ENCODE data around the gene A2M. TPM values are rescaled to one million over a fixed set of nuclear protein-coding genes. Genes with fewer than 3 reads are reported as not detected.

The A2M gene
- total RNA-seq, 4 donors from 2014 or later, result 77.1 to 135 (median 126) TPM

DNA sequence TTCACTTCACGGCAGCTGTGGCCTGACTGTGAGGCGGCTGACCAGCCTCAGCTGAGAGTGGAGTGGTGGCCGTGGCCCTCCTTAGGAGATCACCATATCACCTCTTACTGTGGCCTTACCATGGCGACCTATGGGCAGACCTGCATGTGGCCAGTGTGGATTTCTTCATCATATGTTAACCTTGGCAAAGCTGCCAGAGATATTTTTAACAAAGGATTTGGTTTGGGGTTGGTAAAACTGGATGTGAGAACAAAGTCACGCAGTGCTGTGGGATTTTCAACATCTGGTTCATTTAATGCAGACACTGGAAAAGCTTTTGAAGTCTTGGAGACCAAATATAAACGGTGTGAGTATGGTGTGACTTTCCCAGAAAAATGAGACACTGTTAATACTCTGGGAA, 79.5 kb downstream of the A2M start:
- Histone ChIP-seq H3K4me1 (no peaks in the 10 kb centered on the region), H3K9me3 (no peaks in the 10 kb centered on the region), H3K27me3 (no peaks in the 10 kb centered on the region), H3K27ac (no peak overlapping the region), H3K4me3 (no peak overlapping the region), H3K36me3 (no peaks in the 10 kb centered on the region)
- ATAC-seq (no peak), DNase-seq (no peak)
- TF ChIP-seq CTCF (IDR thresholded peaks at IDR 0.05 in 4 of 5, conservative IDR thresholded peaks at IDR 0.05 in 1 of 5) (no peak), POLR2A (IDR thresholded peaks at IDR 0.05) (no peak)
- in situ Hi-C loops (cut with MboI; ENCODE audit: low sequenced_read_pairs in 4 of 4) (loop anchor here in 2 of 4 donors (25.0 kb wide), 1 partner anchor 349 kb away; the partner anchor contains the start of gene RIMKLB (in 2 of the 2)), intact Hi-C loops (cut with DNase I; ENCODE audit: low total_unique reads) (loop anchor here (5.0 kb wide), 1 partner anchor 354 kb away; no protein-coding TSS in a partner anchor)

GRCh38 chr12:9034095-9034494, 81.6 kb downstream of the A2M start:
- intact Hi-C loops (cut with DNase I; ENCODE audit: low total_unique reads) (no loop called here), in situ Hi-C loops (cut with MboI; ENCODE audit: low sequenced_read_pairs in 4 of 4) (loop anchor here in 2 of 4 donors (25.0 kb wide), 1 partner anchor 347 kb away; the partner anchor contains the start of gene RIMKLB (in 2 of the 2))
- DNase-seq (no peak), ATAC-seq (no peak)
- Histone ChIP-seq H3K9me3 (no peaks in the 10 kb centered on the region), H3K4me3 (no peak overlapping the region), H3K27ac (no peak overlapping the region), H3K4me1 (no peaks in the 10 kb centered on the region), H3K27me3 (no peaks in the 10 kb centered on the region), H3K36me3 (no peaks in the 10 kb centered on the region)
- TF ChIP-seq CTCF (IDR thresholded peaks at IDR 0.05 in 4 of 5, conservative IDR thresholded peaks at IDR 0.05 in 1 of 5) (no peak), POLR2A (IDR thresholded peaks at IDR 0.05) (no peak)

DNA sequence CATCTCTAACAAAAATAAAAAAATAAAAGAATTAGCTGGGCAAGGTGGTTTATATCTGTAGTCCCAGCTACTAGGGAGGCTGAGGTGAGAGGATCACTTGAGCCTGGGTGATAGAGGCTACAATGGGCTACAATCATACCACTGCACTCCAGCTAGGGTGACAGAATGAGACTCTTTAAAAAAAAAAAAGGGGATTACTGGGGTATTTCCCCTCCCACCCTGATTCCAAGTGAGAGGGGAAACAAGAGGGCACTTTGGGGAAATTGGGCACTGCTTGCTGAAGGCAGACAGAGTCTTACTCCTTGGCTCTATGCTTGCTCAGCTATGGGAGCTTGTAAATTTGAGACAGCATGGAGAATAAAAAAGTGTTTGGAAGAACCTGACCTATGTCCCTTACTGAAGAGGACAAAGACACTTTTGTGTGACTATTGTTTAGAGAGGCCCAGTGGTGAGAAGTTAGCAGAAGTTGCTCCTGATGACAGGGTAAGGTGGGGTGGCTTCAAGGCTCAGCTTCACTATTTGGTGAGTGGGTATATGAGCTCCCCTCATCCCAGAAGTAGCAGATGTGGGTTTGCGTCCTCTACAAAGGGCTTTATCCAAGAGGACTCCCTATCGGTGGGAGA, 82.3 kb downstream of the A2M start:
- Histone ChIP-seq H3K9me3 (no peaks in the 10 kb centered on the region), H3K4me1 (no peaks in the 10 kb centered on the region), H3K27me3 (no peaks in the 10 kb centered on the region), H3K27ac (no peak overlapping the region), H3K4me3 (no peak overlapping the region), H3K36me3 (no peaks in the 10 kb centered on the region)
- TF ChIP-seq CTCF (IDR thresholded peaks at IDR 0.05 in 4 of 5, conservative IDR thresholded peaks at IDR 0.05 in 1 of 5) (no peak), POLR2A (IDR thresholded peaks at IDR 0.05) (no peak)
- intact Hi-C loops (cut with DNase I; ENCODE audit: low total_unique reads), result no loop called here
- in situ Hi-C loops (cut with MboI; ENCODE audit: low sequenced_read_pairs in 4 of 4), result loop anchor here in 2 of 4 donors (25.0 kb wide), 1 partner anchor 346 kb away; the partner anchor contains the start of gene RIMKLB (in 2 of the 2)
- no peak for DNase-seq
- ATAC-seq, result no peak

GRCh38 chr12:9032202-9032964, 83.3 kb downstream of the A2M start:
- intact Hi-C loops (cut with DNase I; ENCODE audit: low total_unique reads), result no loop called here
- no peak for TF ChIP-seq CTCF (IDR thresholded peaks at IDR 0.05 in 4 of 5, conservative IDR thresholded peaks at IDR 0.05 in 1 of 5)
- no peak for TF ChIP-seq POLR2A (IDR thresholded peaks at IDR 0.05)
- ATAC-seq, result no peak

More at GRCh38 chr12:9032202-9032964, 83.3 kb downstream of the A2M start:
- H3K4me1 ChIP-seq, result no peaks in the 10 kb centered on the region
- in situ Hi-C loops (cut with MboI; ENCODE audit: low sequenced_read_pairs in 4 of 4), result loop anchor here in 2 of 4 donors (25.0 kb wide), 1 partner anchor 345 kb away; the partner anchor contains the start of gene RIMKLB (in 2 of the 2)
- H3K27me3 ChIP-seq, result no peaks in the 10 kb centered on the region
- H3K36me3 ChIP-seq, result no peaks in the 10 kb centered on the region
- H3K4me3 ChIP-seq, result no peak overlapping the region
- H3K27ac ChIP-seq, result no peak overlapping the region
- no peak for DNase-seq
- no peaks in the 10 kb centered on the region for H3K9me3 ChIP-seq
